ENCODE results near the gene C6orf132. TPM values are rescaled to one million over a fixed set of nuclear protein-coding genes. Genes with fewer than 3 reads are reported as not detected.

C6orf132 gene
- total and polyA plus RNA-seq, 10 of the 15 experiments (the other 5 are each of a cell fraction or from before 2014, with no cell fraction given): 0.04 to 0.05 TPM; not detected in 8

GRCh38 chr6:42104804-42105125 is 37.7 kb downstream of the C6orf132 start:
- Histone ChIP-seq H3K4me1 (ENCODE audit: control insufficient read depth, insufficient read depth, low read length) (no peaks in the 10 kb centered on the region), H3K27ac (ENCODE audit: control insufficient read depth, insufficient read depth) (no peak overlapping the region), H3K4me2 (ENCODE audit: control insufficient read depth, insufficient read depth) (peak overlapping the region; percentile 82), H3K4me3 (peak overlapping the region; percentile 68; the same call in 1 of the 2 replicates), H3K27me3 (replicated peaks in 1 of 2; ENCODE audit: control insufficient read depth in 2 of 2, insufficient read depth in 2 of 2, low read length in 1 of 2) (peaks cover 0 to 3% of the 10 kb centered on the region in 2 experiments; a peak in 1 of 4 replicates), H4K20me1 (ENCODE audit: control insufficient read depth, insufficient read depth) (no peaks in the 10 kb centered on the region), H3K36me3 (ENCODE audit: control insufficient read depth in 2 of 2, insufficient read depth in 2 of 2, low read length in 1 of 2) (no peaks in the 10 kb centered on the region), H3K9ac (ENCODE audit: control insufficient read depth, insufficient read depth, low read length) (no peak overlapping the region; the same call in 1 of the 2 replicates), H2AFZ (ENCODE audit: control insufficient read depth, low read depth, low read length) (peak overlapping the region; percentile 85; the same call in 1 of the 2 replicates), H3K9me3 (replicated peaks; ENCODE audit: control insufficient read depth, insufficient read depth, low read length) (no peaks in the 10 kb centered on the region), H3K79me2 (ENCODE audit: control insufficient read depth, insufficient read depth, low read length) (no peaks in the 10 kb centered on the region)
- ChIA-PET POLR2A (interaction anchor here (0.7 kb wide), 1 partner anchor 51 kb away, joined by 3 read pairs; no protein-coding TSS in a partner anchor), CTCF (interaction anchor here (0.8 to 2.9 kb wide), 24 partner anchors 9 to 785 kb away, joined by 3 to 21 read pairs (median 5); partner anchors contain the start of genes PRICKLE4 and TAF8), RAD21 (ENCODE audit: unreplicated experiment) (interaction anchor here (0.9 to 2.4 kb wide), 8 partner anchors 12 to 447 kb away, joined by 3 to 11 read pairs (median 6); no protein-coding TSS in a partner anchor), SMC1A (ENCODE audit: uncharacterized antibody, unreplicated experiment) (interaction anchor here (0.8 to 1.5 kb wide), 7 partner anchors 11 to 208 kb away, joined by 3 to 7 read pairs (median 4); no protein-coding TSS in a partner anchor)
- WGBS (ENCODE audit: insufficient coverage, insufficient replicate concordance, low lambda C conversion rate, missing lambda C conversion rate): 13% methylated on average over 14 of the region's 16 CpGs
- no peak for TF ChIP-seq KAT2A (conservative IDR thresholded peaks at IDR 0.05; ENCODE audit: control insufficient read depth, low read depth, low read length)
- TF ChIP-seq PAX8 (IDR thresholded peaks at IDR 0.05): no peak
- TF ChIP-seq IKZF1 (conservative IDR thresholded peaks at IDR 0.05): no peak
- TF ChIP-seq YBX1 (IDR thresholded peaks at IDR 0.05): no peak
- no peak for TF ChIP-seq CEBPZ (IDR thresholded peaks at IDR 0.05; ENCODE audit: low read depth, low read length)
- no peak for TF ChIP-seq FOXK2 (IDR thresholded peaks at IDR 0.05)
- no peak for TF ChIP-seq BHLHE40 (IDR thresholded peaks at IDR 0.05; ENCODE audit: borderline replicate concordance in 1 of 2, low read depth in 2 of 2, low read length in 1 of 2)
- TF ChIP-seq ZNF217 (IDR thresholded peaks at IDR 0.05): no peak
- TF ChIP-seq ZNF274 (IDR thresholded peaks at IDR 0.05; ENCODE audit: insufficient read depth, insufficient read length): no peak
- no peak for TF ChIP-seq POLR2AphosphoS2 (IDR thresholded peaks at IDR 0.05; ENCODE audit: low read depth, low read length)
- in situ Hi-C loops (cut with MboI): no loop called here
- BruUV-seq (replicated peaks): no TSS peak
- FAIRE-seq (no peak), ATAC-seq (no peak), DNase-seq (ENCODE audit: low read depth, low spot score) (no peak)
- intact Hi-C loops (cut with micrococcal nuclease; ENCODE audit: unreplicated experiment): no loop called here

Measured in GM12878 (cell line).